ENCODE results near the gene CPNE5. TPM values are rescaled to one million over a fixed set of nuclear protein-coding genes. Genes with fewer than 3 reads are reported as not detected.
A peak's percentile ranks its signal among the peaks of the same experiment; 100 is the strongest.

CPNE5 gene
- total and polyA plus RNA-seq, 9 of the 15 experiments (the other 6 are each of a cell fraction or from before 2014, with no cell fraction given), result 0.14 to 1.0 (median 0.46) TPM; not detected in 2

- TF ChIP-seq HDAC1 (IDR thresholded peaks at IDR 0.05) (peak; percentile 6 to 66; a peak in 2 of 4 replicates), ZNF766 (CRISPR knock-in tag; conservative IDR thresholded peaks at IDR 0.05) (0 out of 2 replicates have a peak, but pooled peaks have one; percentile 42), NBN (IDR thresholded peaks at IDR 0.05; ENCODE audit: low read depth) (peak; percentile 64; the same call in 1 of the 2 replicates), NKRF (IDR thresholded peaks at IDR 0.05; ENCODE audit: borderline replicate concordance) (peak; percentile 58; the same call in 1 of the 2 replicates), EHMT2 (IDR thresholded peaks at IDR 0.05) (0 out of 2 replicates have a peak, but pooled peaks have one; percentile 8), FOXK1 (CRISPR knock-in tag; IDR thresholded peaks at IDR 0.05; ENCODE audit: borderline replicate concordance) (no peak), PBX2 (CRISPR knock-in tag; IDR thresholded peaks at IDR 0.05; ENCODE audit: low read depth) (no peak), PBX2 (tag; conservative IDR thresholded peaks at IDR 0.05; ENCODE audit: low read depth) (no peak), NFRKB (IDR thresholded peaks at IDR 0.05; ENCODE audit: low read depth) (peak; percentile 79), SMARCE1 (IDR thresholded peaks at IDR 0.05) (peak; percentile 48; the same call in 1 of the 2 replicates), SUPT5H (IDR thresholded peaks at IDR 0.05) (peak; percentile 78), ZNF384 (IDR thresholded peaks at IDR 0.05; ENCODE audit: low read depth, low read length) (peak; percentile 87), ARID2 (IDR thresholded peaks at IDR 0.05) (peak; percentile 65), LARP7 (IDR thresholded peaks at IDR 0.05) (peak; percentile 48; the same call in 1 of the 2 replicates), MECOM (CRISPR knock-in tag; IDR thresholded peaks at IDR 0.05) (peak; percentile 22; the same call in 1 of the 2 replicates), ATF1 (CRISPR knock-in tag; IDR thresholded peaks at IDR 0.05) (no peak), ATF1 (tag; IDR thresholded peaks at IDR 0.05) (0 out of 2 replicates have a peak, but pooled peaks have one; percentile 7), ZNF24 (IDR thresholded peaks at IDR 0.05) (no peak), GATAD2B (IDR thresholded peaks at IDR 0.05; ENCODE audit: borderline replicate concordance) (0 out of 2 replicates have a peak, but pooled peaks have one; percentile 19), ZNF12 (CRISPR knock-in tag; IDR thresholded peaks at IDR 0.05) (no peak), STAT6 (CRISPR knock-in tag; IDR thresholded peaks at IDR 0.05) (no peak), PHB2 (IDR thresholded peaks at IDR 0.05; ENCODE audit: low read depth) (peak; percentile 69), ZFX (CRISPR knock-in tag; IDR thresholded peaks at IDR 0.05) (no peak), GABPA (tag; conservative IDR thresholded peaks at IDR 0.05; ENCODE audit: low read depth) (no peak)
Observed at GRCh38 chr6:36886950-36887618, 47.8 kb upstream of the CPNE5 start (continued).
